ENCODE measurements around the gene SIK3.
"Not testable (repeated sequence)": the region's sequence is repeated elsewhere in the genome, so short reads cannot be mapped to it uniquely, and the experiment has no call there.

SIK3 gene

GRCh38 chr11:116842117-116842516, 256.1 kb downstream of the SIK3 start:
- no peak for DNase-seq (ENCODE audit: low read depth, low spot score)

- no peak for DNase-seq (ENCODE audit: low read depth, low spot score)
These were observed 257.4 kb downstream of the SIK3 start for GRCh38 chr11:116840746-116841296.

DNA sequence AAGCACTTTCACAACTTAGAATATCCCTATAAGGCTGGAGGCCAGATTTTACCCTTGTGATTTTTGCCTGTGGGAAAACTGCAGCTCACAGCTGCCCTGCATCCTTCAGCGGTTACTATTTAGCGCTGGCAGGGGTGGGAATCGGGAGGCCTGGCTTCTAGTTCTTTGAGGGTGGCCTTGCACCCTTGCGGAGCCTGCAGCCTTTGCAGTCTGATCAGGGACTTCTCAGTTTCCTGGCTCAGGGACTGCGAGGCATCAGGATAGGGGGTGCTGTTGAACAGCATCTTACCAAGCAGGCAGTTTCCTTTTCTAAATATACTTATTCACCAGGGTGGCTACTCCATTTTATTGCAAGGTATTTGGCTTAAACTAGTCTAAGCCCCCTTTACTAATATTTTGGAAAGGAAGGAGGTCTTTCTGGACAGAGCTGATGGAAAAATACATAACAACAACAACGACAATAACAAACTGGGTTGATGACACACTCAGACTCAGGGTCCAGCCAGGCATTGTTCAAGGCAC, 257.9 kb downstream of the SIK3 start:
- DNase-seq (ENCODE audit: low read depth, low spot score), result no peak

DNA sequence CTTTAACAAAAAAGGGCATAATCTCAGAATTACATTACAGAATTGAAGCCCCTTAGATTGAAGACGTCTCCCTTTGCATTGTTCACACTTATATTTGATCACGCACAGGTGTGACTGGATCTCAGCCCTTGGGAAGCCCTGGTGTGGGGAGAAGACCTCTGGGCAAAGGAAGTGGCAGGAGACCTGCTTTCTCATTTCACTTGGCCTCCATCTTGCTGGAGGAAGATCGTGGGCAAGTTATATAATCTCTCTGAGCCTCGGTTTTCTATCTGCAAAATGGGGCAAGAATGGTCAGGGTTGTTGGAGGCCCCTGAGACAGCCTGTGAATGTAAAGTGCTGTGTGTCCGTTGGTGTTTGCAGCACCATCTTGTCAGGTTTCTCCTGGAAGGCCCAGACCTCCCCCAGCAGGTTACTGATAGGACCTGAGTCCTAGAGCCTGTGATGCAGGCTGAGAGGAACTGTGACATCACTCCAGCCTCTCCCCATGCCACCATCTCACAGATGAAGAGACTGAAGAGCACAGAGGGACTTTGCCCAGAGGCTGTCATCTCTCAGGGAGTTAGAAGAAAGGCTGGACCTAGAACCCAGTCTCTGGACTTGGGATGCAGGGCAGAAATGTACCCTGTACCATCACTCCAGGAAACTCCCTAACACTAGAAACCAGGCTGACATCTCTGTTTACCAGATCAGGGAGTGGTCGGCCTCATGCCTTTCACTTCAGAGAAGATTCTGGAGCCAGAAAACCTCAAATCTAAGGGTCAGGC, 259.7 kb downstream of the SIK3 start:
- no peak for DNase-seq (ENCODE audit: low read depth, low spot score)

GRCh38 chr11:116837231-116838091, 260.8 kb downstream of the SIK3 start, which contains the start of gene APOA1:
TSS of gene APOA1 (minus strand) at chr11:116837622. CDS start at chr11:116837387, 235 bp downstream.
- no peak for DNase-seq (ENCODE audit: low read depth, low spot score)

- no peak for DNase-seq (ENCODE audit: low read depth, low spot score)
These were observed 261.6 kb downstream of the SIK3 start for GRCh38 chr11:116836632-116836991.

DNA sequence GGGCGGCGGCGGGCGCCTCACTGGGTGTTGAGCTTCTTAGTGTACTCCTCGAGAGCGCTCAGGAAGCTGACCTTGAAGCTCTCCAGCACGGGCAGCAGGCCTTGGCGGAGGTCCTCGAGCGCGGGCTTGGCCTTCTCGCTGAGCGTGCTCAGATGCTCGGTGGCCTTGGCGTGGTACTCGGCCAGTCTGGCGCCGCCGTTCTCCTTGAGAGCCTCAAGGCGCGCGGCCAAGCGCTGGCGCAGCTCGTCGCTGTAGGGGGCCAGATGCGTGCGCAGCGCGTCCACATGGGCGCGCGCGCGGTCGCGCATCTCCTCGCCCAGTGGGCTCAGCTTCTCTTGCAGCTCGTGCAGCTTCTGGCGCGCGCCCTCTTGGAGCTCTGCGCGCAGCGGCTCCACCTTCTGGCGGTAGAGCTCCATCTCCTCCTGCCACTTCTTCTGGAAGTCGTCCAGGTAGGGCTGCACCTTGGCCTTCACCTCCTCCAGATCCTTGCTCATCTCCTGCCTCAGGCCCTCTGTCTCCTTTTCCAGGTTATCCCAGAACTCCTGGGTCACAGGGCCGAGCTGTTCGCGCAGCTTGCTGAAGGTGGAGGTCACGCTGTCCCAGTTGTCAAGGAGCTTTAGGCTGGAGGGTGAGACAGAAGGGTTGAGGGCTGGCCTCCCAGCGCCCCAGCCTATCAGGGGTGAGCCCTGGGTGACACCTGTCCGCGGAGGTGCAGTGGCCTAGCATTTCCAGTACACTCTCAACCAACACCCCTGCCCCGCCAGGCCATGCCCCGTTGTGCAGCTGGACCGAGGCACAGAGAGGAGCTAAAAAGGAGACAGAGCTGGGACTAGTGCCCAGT, 262.2 kb downstream of the SIK3 start:
- peak; percentile 92 for DNase-seq (ENCODE audit: low read depth, low spot score)

GRCh38 chr11:116835042-116835772, 263.0 kb downstream of the SIK3 start:
- no peak for DNase-seq (ENCODE audit: low read depth, low spot score)

DNA sequence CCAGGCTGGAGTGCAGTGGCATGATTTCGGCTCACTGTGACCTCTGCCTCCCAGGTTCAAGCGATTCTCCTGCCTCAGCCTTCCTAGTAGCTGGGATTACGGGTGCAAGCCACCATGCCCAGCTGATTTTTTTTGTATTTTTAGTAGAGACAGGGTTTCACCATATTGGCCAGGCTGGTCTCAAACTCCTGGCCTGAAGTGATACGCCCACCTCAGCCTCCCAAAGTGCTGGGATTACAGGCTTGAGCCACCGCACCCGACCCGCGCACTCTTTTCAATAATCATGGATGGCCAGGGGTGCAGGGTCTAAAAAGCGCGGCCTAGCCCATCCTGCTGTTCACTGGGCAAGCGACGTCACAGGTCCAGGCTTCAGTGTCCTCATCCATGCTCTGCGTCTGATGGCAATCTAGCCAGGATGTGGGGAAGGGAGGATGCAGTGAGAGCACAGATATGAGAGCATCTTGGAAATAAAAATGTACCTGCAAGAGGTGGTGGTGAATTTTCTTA, 263.6 kb downstream of the SIK3 start:
- DNase-seq (ENCODE audit: low read depth, low spot score), result not testable (repeated sequence)

DNA sequence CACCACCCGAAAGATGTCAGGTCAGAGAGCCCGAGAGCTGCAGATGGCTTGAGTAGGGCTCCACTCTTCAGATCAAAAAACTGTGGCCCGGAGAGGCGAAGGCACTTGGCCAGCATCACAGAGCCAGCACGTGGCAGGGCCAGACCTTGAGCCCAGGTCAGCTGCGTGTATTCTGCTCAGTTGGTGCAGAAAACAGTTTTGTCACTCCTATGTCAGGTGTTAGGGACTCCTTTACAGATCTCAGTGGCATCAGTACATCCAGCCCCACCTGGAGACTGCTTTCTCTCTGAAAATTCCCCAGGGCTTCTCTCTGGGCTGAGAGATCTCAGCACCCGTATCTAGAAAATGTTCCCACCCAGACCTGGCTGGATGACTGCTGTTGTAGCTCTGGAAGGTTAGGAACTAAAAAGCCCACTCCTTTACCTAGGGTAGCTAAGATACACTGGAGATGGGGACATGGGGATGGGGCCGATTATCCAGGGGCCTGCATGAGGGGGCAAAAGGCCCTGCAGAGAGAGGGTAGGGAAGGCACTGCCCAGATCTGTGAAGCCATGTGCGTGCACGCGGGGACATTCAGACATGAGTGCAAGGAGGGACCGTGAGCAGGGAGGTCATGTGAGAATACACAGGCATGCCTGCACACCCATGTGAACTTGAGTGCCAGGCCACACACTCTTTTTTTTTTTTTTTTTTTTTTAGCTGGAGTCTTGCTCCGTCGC, 264.3 kb downstream of the SIK3 start:
- no peak for DNase-seq (ENCODE audit: low read depth, low spot score)

DNA sequence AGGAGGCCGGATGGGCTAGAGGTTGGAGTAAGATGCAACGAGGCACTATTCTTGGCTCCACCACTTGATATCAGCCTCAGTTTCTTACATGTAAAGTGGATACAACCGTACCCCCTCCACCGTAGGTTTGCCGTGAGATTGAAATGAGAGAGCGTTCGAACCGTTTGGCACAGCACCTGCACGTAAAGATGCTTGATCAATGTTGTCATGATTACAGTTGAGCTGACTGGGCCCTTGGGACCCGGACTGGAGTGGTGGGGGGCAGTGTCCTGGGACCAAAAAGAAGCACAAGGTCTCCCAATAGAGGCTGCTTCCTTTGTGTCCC, 264.8 kb downstream of the SIK3 start:
- no peak for DNase-seq (ENCODE audit: low read depth, low spot score)

GRCh38 chr11:116832350-116833290, 265.6 kb downstream of the SIK3 start:
- DNase-seq (ENCODE audit: low read depth, low spot score), result no peak

DNA sequence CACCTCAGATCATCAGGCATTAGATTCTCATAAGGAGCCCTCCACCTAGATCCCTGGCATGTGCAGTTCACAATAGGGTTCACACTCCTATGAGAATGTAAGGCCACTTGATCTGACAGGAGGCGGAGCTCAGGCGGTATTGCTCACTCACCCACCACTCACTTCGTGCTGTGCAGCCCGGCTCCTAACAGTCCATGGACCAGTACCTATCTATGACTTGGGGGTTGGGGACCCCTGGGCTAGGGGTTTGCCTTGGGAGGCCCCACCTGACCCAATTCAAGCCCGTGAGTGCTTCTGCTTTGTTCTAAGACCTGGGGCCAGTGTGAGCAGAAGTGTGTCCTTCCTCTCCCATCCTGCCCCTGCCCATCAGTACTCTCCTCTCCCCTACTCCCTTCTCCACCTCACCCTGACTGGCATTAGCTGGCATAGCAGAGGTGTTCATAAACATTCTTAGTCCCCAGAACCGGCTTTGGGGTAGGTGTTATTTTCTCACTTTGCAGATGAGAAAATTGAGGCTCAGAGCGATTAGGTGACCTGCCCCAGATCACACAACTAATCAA, 266.4 kb downstream of the SIK3 start:
- DNase-seq (ENCODE audit: low read depth, low spot score), result no peak

DNA sequence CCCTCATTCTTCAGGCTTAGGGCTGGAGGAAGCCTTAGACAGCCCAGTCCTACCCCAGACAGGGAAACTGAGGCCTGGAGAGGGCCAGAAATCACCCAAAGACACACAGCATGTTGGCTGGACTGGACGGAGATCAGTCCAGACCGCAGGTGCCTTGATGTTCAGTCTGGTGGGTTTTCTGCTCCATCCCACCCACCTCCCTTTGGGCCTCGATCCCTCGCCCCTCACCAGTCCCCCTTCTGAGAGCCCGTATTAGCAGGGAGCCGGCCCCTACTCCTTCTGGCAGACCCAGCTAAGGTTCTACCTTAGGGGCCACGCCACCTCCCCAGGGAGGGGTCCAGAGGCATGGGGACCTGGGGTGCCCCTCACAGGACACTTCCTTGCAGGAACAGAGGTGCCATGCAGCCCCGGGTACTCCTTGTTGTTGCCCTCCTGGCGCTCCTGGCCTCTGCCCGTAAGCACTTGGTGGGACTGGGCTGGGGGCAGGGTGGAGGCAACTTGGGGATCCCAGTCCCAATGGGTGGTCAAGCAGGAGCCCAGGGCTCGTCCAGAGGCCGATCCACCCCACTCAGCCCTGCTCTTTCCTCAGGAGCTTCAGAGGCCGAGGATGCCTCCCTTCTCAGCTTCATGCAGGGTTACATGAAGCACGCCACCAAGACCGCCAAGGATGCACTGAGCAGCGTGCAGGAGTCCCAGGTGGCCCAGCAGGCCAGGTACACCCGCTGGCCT, 267.9 kb downstream of the SIK3 start:
- DNase-seq (ENCODE audit: low read depth, low spot score), result no peak

GRCh38 chr11:116829525-116830183, 268.6 kb downstream of the SIK3 start, which contains the start of gene APOC3:
TSS of gene APOC3 (plus strand) at chr11:116829907. CDS start at chr11:116830583, 676 bp downstream.
- no peak for DNase-seq (ENCODE audit: low read depth, low spot score)

DNA sequence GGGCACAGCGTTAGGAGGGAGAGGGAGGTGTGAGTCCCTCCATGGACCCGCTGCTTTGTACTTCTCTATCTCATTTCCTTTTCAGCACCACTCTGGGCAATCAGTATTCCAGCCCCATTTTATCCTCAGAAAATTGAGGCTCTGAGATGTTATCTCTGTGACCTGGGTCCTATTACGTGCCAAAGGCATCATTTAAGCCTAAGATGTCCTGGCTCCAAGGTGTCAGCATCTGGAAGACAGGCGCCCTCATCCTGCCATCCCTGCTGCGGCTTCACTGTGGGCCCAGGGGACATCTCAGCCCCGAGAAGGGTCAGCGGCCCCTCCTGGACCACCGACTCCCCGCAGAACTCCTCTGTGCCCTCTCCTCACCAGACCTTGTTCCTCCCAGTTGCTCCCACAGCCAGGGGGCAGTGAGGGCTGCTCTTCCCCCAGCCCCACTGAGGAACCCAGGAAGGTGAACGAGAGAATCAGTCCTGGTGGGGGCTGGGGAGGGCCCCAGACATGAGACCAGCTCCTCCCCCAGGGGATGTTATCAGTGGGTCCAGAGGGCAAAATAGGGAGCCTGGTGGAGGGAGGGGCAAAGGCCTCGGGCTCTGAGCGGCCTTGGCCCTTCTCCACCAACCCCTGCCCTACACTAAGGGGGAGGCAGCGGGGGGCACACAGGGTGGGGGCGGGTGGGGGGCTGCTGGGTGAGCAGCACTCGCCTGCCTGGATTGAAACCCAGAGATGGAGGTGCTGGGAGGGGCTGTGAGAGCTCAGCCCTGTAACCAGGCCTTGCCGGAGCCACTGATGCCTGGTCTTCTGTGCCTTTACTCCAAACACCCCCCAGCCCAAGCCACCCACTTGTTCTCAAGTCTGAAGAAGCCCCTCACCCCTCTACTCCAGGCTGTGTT, 269.4 kb downstream of the SIK3 start:
- DNase-seq (ENCODE audit: low read depth, low spot score), result no peak
